ENCODE data around the gene MAML2. TPM values are rescaled to one million over a fixed set of nuclear protein-coding genes. Genes with fewer than 3 reads are reported as not detected.

The MAML2 gene
- total RNA-seq, 4 donors from 2014 or later, result 20.0 to 33.7 (median 23.2) TPM

GRCh38 chr11:96193745-96194443 is 149.1 kb downstream of the MAML2 start:
- Histone ChIP-seq H3K27ac (replicated peaks in 1 of 4) (peak overlapping the region in 1 of 4 donors; percentile 16), H3K27me3 (no peaks in the 10 kb centered on the region), H3K9me3 (no peaks in the 10 kb centered on the region), H3K4me3 (no peak overlapping the region), H3K36me3 (no peaks in the 10 kb centered on the region), H3K4me1 (peaks cover 12 to 36% (median 32%) of the 10 kb centered on the region in 4 donors)
- DNase-seq (ENCODE audit: extremely low spot score), result no peak
- TF ChIP-seq POLR2AphosphoS5 (IDR thresholded peaks at IDR 0.05) (no peak), CTCF (IDR thresholded peaks at IDR 0.05) (no peak), EP300 (IDR thresholded peaks at IDR 0.05) (no peak), POLR2A (IDR thresholded peaks at IDR 0.05; ENCODE audit: low read depth) (no peak)
- 65% methylated on average over 4 of the region's 4 CpGs for WGBS
- intact Hi-C loops (cut with DNase I), result no loop called here

- Histone ChIP-seq H3K27ac (replicated peaks in 1 of 4) (no peak overlapping the region), H3K9me3 (no peaks in the 10 kb centered on the region), H3K4me1 (peaks cover 26 to 42% (median 38%) of the 10 kb centered on the region in 4 donors), H3K36me3 (no peaks in the 10 kb centered on the region), H3K4me3 (no peak overlapping the region), H3K27me3 (no peaks in the 10 kb centered on the region)
- WGBS, result 92% methylated on average over 4 of the region's 4 CpGs
- intact Hi-C loops (cut with DNase I), result no loop called here
- TF ChIP-seq POLR2AphosphoS5 (IDR thresholded peaks at IDR 0.05), result peak in 1 of 2 donors; percentile 6
- no peak for TF ChIP-seq EP300 (IDR thresholded peaks at IDR 0.05)
- no peak for TF ChIP-seq POLR2A (IDR thresholded peaks at IDR 0.05; ENCODE audit: low read depth)
- TF ChIP-seq CTCF (IDR thresholded peaks at IDR 0.05), result no peak
- no peak for DNase-seq (ENCODE audit: extremely low spot score)
Observed at GRCh38 chr11:96191752-96192151, 151.2 kb downstream of the MAML2 start.

- Histone ChIP-seq H3K27ac (replicated peaks in 1 of 4) (no peak overlapping the region), H3K4me3 (no peak overlapping the region), H3K4me1 (peaks cover 21 to 29% (median 27%) of the 10 kb centered on the region in 4 donors), H3K36me3 (no peaks in the 10 kb centered on the region), H3K9me3 (no peaks in the 10 kb centered on the region), H3K27me3 (no peaks in the 10 kb centered on the region)
- TF ChIP-seq EP300 (IDR thresholded peaks at IDR 0.05), result no peak
- WGBS, result 97% methylated on average over 1 of the region's 1 CpG
- no peak for DNase-seq (ENCODE audit: extremely low spot score)
- intact Hi-C loops (cut with DNase I), result no loop called here
Observed at GRCh38 chr11:96189351-96189750, 153.6 kb downstream of the MAML2 start.

GRCh38 chr11:96188243-96189006 is 154.6 kb downstream of the MAML2 start:
- TF ChIP-seq POLR2AphosphoS5 (IDR thresholded peaks at IDR 0.05), result no peak
- TF ChIP-seq POLR2A (IDR thresholded peaks at IDR 0.05; ENCODE audit: low read depth), result no peak
- TF ChIP-seq CTCF (IDR thresholded peaks at IDR 0.05), result no peak
- TF ChIP-seq EP300 (IDR thresholded peaks at IDR 0.05), result no peak
- Histone ChIP-seq H3K9me3 (no peaks in the 10 kb centered on the region), H3K36me3 (no peaks in the 10 kb centered on the region), H3K4me3 (no peak overlapping the region), H3K27ac (replicated peaks in 1 of 4) (peak overlapping the region; percentile 22 to 62 (median 52)), H3K4me1 (peaks cover 14 to 23% (median 19%) of the 10 kb centered on the region in 4 donors), H3K27me3 (no peaks in the 10 kb centered on the region)
- intact Hi-C loops (cut with DNase I), result no loop called here
- no peak for DNase-seq (ENCODE audit: extremely low spot score)
- 26% methylated on average over 2 of the region's 2 CpGs for WGBS

GRCh38 chr11:96187822-96188221 is 155.2 kb downstream of the MAML2 start:
- intact Hi-C loops (cut with DNase I), result no loop called here
- no peaks in the 10 kb centered on the region for H3K36me3 ChIP-seq
- TF ChIP-seq POLR2AphosphoS5 (IDR thresholded peaks at IDR 0.05) (no peak), POLR2A (IDR thresholded peaks at IDR 0.05; ENCODE audit: low read depth) (no peak), CTCF (IDR thresholded peaks at IDR 0.05) (no peak), EP300 (IDR thresholded peaks at IDR 0.05) (no peak)
- H3K27ac ChIP-seq (replicated peaks in 1 of 4), result peak overlapping the region; percentile 22 to 62 (median 52)
- 36% methylated on average over 3 of the region's 3 CpGs for WGBS
- H3K27me3 ChIP-seq, result no peaks in the 10 kb centered on the region
- DNase-seq (ENCODE audit: extremely low spot score), result no peak
- H3K9me3 ChIP-seq, result no peaks in the 10 kb centered on the region
- H3K4me3 ChIP-seq, result no peak overlapping the region
- peaks cover 14 to 23% (median 19%) of the 10 kb centered on the region in 4 donors for H3K4me1 ChIP-seq

Measured in esophagus muscularis mucosa (tissue), 4 donors.